Stimulated activated CD8-positive, alpha-beta memory T cell treated with anti-CD3 and anti-CD28 coated beads, Interleukin-15, amount 100 ng/mL, for 1 hour (primary cell): ENCODE results near the gene ABHD12.
A peak's percentile ranks its signal among the peaks of the same experiment; 100 is the strongest.

Experiments used
- DNase-seq: peaks from one replicate; pipeline ENCODE4 v3.0.0-alpha.2; 2020; ENCODE audit warnings: low read depth

The ABHD12 gene

DNA sequence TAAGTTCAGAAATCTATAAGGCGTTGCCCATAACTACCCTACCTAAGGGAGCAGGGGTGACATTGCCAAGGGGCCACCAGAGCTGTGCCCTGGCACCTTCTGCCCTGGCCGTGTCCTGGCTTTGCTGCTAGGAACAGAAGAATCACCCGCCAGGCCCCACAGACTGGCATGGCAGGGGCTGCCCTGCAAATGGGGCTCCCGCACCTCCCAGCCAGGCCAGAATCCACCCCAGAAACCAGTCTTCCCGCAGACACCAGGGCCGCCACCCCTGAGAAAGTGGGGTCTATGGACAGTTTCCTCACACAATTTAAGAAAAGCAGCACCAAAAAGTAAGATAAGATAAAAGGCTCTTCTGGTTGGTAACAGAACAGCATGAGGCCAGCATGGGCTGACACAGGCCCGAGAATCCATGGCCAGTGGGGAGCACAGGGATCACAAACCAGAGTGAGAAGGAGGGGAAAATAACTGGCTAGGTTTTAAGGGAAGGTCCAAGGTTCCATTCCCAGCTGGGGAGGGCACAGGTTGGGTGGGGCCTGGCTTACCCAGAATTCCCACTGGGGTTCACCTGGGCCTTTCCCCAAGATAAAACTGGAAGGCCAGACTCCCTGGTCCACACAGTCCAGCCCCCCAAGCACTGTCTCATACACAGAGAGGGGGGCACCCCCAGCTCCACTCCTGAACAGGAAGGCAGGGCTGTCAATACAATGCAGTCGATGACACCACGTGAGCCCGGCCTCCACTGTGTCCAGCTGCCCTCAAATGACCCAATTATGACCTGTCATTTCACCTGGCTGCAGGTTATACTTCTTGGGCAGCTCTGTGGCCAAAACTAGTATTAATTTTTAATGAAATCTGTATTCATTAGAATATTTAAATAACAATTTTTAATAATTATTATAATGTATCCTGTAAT lies 83.4 kb downstream of the ABHD12 start:
- DNase-seq, result no peak

DNA sequence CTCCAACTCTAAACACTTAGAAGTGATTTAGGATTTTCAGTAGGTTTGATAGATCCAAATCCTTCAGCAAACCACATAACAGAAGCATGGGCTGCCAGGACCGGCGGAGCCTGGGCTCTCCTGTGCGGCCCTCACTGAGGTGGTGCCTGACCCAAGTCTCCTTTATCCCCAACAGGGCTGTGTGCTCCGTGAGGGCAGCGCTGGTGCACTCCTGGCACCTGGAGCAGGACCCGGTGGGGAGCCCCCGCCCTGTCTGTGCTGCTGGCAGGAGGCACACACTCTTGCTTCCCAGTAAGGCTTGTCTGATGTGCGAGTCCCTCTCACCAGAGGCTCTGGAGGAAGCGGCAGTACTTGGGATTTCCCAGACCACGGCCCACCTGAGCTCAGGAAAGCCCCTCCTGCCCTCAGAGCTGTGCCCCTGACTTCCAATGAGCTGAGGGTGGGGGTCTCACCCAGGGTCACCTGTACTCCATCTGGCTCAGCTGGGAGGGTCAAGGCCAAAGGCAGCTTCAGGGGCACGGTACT lies 86.5 kb downstream of the ABHD12 start:
- DNase-seq, result no peak

DNA sequence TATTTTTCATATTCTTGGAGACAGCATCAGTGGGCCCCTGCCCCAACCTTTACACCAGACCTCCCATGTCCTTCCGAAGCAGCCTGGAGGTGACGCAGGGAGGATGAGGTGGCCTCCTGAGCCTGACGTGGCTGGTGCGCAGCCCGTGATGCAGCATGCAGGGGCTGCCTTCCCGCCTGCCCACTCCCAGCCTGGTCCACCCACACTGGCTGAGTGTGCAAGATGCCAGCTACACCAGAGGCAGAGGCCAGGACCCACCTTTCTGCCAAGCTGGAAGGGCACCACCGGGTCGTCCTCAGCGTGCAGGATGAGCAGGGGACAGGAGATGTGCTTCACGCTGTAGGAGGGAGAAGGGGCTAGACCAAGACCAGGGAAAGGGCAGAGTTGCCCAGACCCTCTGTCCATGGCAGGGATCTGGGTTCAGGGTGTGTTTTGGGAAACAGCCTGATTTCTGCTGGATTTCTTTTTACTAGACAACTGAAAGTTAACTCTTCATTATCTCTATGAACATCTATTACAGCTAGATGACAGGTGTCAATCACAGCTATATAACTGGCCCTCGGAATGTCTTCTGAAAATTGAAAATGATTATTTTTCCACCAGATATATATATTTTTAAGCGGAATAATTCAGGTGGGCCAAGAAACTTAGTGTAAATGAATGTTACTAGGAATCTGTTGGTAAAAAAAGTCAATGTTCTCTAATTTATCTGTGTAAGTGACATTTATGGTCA lies 87.2 kb downstream of the ABHD12 start:
- no peak for DNase-seq

DNA sequence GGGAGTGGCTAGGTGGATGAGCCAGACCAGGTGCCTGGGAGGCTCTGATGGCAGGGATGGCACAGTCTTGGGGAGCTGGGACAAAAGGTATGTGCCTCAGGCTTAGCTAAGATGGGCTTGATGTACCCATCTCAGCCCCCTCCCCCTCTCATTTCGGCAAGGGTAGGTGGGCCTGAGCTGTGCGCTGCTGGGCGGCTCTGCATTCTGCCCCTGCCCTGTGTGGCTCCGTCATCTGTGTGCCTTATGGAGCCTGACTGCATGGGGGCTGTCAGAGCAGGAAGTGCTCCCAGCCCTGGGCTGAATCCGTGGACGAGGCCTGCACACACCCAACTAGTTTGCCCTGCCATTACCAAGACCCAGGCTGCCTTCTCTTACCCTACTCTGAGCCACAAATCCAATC lies 88.0 kb downstream of the ABHD12 start:
- DNase-seq, result no peak

DNA sequence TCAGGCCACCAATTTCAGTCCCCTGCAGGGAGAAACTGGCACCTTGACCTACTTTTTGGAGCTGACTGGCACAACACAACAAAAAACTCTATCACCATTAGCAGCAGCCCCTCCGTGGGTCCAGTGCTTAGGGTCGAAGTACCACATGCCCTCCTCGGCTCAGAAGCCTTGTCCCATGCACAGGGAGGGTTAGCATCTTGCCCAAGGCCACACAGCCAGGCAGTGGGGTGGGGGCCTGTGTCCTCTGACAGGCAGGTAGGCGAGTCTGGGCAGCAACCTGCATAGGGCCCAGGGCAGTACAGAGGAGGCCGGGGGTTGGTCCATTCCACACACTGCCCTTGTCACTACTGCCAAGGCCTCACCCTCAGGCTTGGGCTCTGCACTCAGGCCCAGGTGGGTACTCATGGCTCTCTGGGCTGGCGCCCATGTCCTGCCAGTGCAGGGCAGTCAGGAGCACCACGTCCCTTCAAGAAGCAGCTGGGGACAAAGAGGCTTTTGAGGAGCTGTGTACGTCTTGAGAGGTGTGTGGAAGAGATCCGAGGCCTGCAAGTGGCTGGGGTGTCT lies 89.2 kb downstream of the ABHD12 start:
- DNase-seq, result no peak

DNA sequence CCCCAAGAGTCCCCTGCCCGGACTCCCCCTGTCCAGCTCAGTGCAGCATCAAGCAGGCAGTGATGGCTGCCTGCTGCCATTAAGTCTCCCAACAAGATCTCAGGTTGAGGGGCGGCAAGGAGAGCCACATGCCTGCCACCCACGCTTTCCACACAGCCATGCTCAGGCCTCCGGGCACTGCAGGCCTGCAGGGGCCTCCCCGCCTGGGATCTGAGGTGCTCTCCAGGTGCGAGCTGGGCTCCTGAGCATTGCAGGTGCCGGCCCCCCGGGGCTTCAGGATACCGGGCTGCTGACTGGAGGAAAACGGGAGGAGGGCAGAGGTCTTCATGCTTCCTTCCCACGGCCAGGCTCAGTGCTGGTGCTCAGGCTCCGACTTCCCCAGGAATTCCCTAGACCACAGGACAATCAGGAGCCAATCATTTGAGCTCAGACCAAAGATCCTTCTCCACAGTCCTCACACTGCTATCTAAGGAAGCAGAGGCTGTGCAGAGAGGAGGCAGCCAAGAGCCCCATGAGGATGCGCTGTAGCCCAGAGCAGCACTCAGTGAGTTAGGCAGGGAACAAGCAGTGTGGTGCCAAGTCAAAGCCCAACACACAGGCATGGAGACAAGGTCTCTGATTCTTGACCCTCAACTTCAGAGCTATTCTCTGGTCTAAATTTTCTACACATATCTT lies 90.0 kb downstream of the ABHD12 start:
- no peak for DNase-seq

DNA sequence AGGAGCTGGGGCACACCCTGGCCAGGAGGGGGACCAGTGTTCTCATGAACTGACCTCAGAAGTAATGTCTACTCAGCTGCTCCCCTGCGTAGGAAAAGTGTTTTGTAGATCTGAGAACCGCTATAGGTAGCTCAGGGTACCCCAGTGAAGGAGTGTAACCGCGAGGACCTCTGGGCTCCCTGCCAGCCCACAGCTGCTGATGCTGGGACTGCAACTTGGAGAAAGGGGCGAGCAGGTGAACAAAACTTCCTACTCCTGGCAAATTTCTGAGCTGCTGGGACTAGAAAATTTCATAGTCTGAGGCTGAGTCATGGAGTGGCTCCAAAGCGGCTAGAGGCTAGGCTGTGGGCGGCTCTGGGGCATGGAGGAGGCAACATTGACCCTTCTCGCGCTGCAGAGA lies 90.8 kb downstream of the ABHD12 start:
- DNase-seq, result no peak

DNA sequence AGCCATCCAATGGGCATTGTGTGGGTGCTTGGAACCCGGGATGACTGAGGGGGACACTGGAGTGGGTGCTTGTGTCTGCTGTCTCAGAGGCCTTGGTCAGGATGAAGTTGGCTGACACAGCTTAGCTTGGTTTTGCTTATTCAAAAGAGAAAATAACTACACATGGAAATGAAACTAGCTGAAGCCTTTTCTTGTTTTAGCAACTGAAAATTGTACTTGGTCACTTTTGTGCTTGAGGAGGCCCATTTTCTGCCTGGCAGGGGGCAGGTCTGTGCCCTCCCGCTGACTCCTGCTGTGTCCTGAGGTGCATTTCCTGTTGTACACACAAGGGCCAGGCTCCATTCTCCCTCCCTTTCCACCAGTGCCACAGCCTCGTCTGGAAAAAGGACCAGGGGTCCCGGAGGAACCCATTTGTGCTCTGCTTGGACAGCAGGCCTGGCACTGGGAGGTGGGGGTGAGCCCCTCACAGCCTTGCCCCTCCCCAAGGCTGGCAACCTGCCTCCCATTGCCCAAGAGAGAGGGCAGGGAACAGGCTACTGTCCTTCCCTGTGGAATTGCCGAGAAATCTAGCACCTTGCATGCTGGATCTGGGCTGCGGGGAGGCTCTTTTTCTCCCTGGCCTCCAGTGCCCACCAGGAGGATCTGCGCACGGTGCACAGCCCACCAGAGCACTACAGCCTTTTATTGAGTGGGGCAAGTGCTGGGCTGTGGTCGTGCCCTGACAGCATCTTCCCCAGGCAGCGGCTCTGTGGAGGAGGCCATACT lies 93.3 kb downstream of the ABHD12 start:
- DNase-seq, result no peak

DNA sequence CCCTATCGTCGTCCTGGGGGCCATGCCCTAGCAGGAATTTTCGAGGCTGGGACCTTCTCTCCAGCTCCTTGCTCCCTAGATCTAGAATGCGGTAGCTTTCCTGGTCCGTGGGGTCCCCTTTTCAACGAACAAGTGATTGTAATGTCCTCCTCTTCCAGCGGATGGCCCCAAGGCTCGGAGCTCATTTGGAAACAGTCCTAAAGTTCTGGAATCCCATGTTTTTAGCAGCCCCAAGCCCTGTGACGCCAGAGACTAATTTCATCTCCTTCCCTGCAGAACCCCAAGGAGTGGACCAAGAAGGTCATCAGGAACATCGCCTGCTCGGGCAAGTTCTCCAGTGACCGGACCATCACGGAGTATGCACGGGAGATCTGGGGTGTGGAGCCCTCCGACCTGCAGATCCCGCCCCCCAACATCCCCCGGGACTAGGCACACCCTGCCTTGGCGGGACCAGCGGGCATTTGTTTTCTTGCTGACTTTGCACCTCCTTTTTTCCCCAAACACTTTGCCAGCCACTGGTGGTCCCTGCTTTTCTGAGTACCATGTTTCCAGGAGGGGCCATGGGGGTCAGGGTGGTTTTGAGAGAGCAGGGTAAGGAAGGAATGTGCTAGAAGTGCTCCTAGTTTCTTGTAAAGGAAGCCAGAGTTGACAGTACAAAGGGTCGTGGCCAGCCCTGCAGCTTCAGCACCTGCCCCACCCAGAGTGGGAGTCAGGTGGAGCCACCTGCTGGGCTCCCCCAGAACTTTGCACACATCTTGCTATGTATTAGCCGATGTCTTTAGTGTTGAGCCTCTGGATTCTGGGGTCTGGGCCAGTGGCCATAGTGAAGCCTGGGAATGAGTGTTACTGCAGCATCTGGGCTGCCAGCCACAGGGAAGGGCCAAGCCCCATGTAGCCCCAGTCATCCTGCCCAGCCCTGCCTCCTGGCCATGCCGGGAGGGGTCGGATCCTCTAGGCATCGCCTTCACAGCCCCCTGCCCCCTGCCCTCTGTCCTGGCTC lies 94.2 kb downstream of the ABHD12 start:
- no peak for DNase-seq

DNA sequence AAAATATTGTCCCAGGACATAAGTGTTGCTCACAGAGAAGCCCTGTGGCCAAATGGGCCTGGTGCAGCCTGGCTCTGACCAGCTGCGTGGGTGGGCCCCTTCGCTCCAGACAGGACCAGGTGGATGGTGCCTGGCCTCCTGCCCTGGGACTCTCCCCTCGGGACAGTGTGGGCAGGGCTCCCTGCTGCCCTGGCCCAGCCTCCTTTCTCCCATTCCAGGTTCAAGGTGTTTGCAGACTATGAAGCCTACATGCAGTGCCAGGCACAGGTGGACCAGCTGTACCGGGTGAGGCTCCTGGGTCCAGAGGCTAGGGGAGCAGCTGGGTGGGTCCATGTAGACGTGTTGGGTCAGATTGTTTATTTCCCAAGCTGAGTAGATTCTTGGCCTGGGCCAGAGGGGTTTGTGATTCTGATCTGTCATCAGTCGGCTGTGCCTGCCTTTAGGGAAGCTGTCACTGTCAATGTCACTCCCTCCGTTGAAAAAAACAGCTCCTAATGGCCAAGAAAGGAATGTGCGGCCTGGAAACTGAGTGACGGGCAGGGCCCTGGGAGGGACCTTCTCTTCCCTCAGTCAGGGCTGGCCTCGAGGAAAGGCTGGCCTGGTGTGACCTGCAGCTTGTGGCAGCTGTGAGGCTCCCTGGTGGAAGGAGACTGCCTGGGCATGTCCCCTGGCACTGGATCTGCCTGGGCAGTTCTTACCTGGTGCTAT lies 95.1 kb downstream of the ABHD12 start:
- no peak for DNase-seq

DNA sequence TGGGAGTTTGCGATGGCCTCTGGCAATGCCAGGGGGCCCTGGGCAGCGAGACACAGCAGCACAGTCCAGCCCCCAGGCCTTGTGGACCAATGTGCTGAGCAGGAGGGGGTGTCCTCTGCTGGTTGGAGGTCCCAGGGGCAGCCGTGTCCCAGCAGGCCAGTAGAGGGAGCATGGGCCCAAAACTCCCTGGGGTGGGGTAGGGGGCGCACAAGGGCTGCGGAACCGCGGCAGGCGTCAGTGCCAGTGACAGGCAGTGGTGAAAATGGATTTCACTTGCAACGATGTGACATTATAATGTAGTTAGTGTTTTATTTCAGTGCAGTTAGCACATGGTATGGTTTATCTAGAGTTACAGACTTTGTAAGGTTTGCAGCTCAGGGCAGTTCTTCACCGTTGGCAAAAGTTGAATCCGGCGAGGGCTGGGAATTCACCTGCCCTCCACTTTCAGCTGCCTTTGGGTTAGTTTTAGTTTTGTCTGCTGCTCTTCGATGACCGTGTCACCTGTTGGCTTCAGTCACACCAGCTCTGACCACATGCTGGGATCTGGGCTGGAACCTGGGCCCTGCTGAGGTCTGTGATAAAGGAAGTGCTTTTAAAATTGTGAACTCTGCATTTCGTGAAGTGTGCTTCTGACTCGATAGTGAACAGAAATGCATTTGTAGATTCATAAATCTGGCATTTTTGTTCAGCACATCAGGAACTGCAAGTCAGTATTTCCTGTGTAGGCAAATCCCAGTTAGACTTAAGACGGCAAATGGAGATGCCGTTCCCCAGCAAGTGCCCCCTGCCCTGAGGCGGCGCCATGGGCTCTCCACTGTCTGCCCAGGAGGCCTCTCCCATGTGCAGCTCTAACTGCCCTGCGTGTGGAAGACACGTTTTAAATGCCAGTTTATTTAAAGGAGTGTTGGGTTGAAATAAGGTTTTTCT lies 95.9 kb downstream of the ABHD12 start:
- peak; percentile 31 for DNase-seq

DNA sequence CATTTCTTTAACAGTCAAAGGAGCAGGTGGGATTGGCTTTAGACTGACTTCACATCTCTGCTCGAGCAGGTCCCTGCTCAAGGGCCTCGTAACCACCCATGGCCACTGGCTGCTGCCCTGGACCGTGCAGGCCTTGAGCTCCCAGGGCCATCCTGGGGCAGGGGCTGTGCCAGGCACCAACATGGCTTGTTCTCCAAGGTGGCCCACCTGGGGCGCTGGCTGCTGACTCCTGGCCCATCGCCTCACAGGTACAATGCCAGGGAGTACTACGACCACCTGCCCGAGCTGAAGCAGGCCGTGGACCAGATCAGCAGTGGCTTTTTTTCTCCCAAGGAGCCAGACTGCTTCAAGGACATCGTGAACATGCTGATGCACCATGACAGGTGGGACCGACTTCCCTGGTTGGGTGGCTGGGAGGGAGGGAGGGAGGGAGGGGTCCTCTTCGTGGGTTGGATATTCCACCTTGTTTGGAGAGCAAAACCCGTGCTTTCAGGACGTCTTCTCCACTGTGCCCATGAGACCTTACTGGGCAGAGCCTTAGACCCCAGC lies 96.7 kb downstream of the ABHD12 start:
- no peak for DNase-seq

DNA sequence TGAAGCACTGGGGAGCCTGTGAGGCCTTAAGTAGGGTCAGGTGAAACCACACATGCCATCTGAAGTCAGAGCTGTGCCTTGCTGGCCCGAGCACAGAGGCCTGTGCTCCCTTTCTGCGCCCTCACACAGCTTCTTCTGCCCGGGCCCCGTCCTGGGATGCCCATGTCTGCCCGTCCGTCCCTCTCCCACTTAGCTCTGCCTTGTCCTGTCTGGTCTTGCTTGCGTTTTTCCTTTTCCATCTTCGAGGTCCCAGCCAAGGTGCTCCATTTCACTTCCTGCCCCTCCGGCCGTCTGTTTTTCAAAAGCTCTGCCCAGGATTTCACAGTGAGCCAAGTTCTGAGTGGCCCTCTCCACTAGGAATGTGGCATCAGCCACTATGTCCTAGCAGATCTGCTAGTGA lies 97.1 kb downstream of the ABHD12 start:
- DNase-seq, result no peak

DNA sequence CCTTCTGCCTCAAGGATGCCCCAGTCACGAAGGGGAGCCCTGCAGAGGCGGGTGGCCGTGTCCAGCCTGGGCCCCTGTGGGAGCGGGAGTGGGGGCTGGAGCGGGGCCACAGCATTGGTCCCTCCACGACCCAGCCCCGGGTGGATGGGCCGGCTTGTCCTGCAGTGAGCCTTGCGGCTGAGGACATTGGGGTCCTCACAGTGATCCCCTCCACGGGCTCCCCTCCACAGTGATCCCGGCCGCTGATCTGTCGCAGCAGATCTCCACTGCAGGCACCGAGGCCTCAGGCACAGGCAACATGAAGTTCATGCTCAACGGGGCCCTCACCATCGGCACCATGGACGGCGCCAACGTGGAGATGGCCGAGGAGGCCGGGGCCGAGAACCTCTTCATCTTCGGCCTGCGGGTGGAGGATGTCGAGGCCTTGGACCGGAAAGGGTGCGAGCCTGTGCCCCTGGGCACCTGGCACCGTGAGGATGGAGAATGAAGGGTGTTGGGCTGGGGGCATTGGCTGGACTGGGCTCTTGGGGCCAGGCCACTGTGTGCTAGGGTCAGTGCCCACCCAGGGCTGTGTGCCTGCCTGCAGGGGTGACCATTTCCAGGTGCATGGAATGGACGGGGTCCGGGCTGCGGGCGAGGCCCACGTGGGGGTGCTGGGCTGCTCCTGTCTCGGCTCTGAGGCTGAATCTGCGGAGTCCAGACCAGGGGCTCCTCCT lies 98.3 kb downstream of the ABHD12 start:
- DNase-seq, result no peak

DNA sequence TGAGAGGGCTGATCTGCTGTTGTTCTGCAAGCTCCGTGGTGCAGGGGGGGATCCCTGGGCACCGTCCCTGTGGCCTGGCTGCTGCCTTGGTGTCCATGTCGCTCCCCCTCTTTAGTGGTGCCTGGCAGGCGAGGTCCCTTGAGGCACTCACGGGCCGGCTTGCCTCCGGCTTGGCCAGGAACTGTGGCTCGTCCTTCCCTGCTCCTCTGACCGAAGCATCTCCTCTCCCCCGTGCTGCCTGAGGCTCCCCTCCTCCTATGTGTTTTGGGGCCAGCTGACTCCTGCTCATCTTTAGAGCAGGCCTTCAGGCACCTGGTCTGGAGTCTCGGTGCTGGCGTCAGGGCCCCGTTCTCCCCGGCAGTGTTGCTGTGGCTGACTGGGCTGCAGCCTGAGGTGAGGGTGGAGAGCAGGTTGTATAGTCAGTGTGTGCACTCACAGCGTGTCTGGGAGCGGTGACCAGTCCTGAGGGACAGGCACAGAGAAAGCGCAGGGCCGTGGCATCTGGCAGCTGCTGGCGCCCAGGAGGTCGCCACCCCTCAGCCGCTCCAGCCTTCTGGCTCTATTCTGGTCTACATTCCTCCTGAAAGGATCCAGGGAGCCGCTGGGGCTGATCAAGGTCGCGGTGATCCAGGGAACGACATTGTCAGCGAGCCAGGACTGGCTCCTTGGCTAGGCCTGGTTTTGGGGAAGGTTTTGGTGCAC lies 99.1 kb downstream of the ABHD12 start:
- DNase-seq, result no peak

DNA sequence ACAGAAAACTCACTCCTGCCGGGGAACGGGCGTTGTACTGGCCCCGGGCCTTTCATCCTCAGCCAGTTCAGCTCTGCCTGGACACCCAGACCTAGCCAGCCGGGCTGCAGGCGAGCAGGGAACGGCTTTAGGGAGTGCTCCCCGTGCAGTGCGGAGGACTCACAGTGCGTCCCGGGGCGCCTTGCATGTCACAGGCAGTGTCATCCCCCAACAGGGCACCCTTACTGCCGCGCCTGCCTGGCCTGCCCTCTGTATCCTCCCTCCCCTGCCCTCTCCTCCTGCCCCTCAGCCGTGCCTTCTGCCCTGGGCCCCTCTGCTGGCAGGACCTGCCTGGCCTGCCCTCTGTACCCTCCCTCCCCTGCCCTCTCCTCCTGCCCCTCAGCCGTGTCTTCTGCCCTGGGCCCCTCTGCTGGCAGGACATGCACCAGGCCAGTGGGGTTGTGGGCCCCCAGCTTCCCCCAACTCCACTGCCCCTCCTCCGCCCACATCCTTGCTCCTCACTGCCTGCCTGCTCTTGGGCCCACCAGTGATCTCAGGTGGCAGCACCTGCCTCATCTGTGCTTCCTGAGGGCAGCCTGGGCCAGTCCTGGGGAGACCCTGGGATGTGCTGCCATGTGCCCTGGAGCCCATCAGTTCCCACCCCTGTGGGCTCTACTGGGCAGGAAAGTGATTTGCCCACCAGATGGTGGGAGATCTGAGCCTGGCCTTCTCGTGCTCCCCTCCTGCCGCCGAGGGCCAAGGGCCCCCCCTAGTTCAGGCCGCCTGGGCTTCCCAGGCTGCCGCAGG lies 99.8 kb downstream of the ABHD12 start:
- no peak for DNase-seq
